Measurements from ENCODE around the gene RHBDL1. TPM values are rescaled to one million over a fixed set of nuclear protein-coding genes. Genes with fewer than 3 reads are reported as not detected.

RHBDL1 gene
- total RNA-seq, 1 experiment from 2014 or later: 1.5 TPM

- intact Hi-C loops (cut with micrococcal nuclease; ENCODE audit: unreplicated experiment): no loop called here
- H3K9me3 ChIP-seq (ENCODE audit: low read depth, low read length, poor library complexity, severe bottlenecking): no peaks in the 10 kb centered on the region
- H3K27me3 ChIP-seq (replicated peaks; ENCODE audit: insufficient read depth, low read depth, low read length, poor library complexity): no peaks in the 10 kb centered on the region
- H3K27ac ChIP-seq (ENCODE audit: low read depth, low read length, poor library complexity, severe bottlenecking): peak overlapping the region; percentile 94
- TF ChIP-seq CTCF (conservative IDR thresholded peaks at IDR 0.05; ENCODE audit: low read depth, low read length) (peak; percentile 72), EZH2 (IDR thresholded peaks at IDR 0.05; ENCODE audit: borderline replicate concordance, low read depth, low read length, poor library complexity, severe bottlenecking) (no peak)
- no TSS peak for BruUV-seq (replicated peaks)
- ChIA-PET POLR2A (ENCODE audit: low non-redundant PET) (no interaction called here), CTCF (interaction anchor here (0.7 to 1.0 kb wide), 2 partner anchors 10 to 17 kb away, joined by 3 to 5 read pairs; no protein-coding TSS in a partner anchor)
- DNase-seq (ENCODE audit: low spot score): peak; percentile 55
- no peaks in the 10 kb centered on the region for H3K36me3 ChIP-seq (ENCODE audit: insufficient read depth, low read length, poor library complexity, severe bottlenecking)
- H3K4me1 ChIP-seq (ENCODE audit: insufficient read depth, low read length, poor library complexity, severe bottlenecking): no peaks in the 10 kb centered on the region
- H3K4me3 ChIP-seq (ENCODE audit: low read depth, low read length, poor library complexity, severe bottlenecking): peak overlapping the region; percentile 86
These were observed 27.2 kb upstream of the RHBDL1 start for GRCh38 chr16:648071-648780.

- CTCF ChIA-PET: interaction anchor here (0.7 kb wide), 1 partner anchor 285 kb away, joined by 3 read pairs; no protein-coding TSS in a partner anchor
- Histone ChIP-seq H3K4me3 (ENCODE audit: low read depth, low read length, poor library complexity, severe bottlenecking) (peak within 1 kb of the TSS; percentile 86), H3K27me3 (replicated peaks; ENCODE audit: insufficient read depth, low read depth, low read length, poor library complexity) (no peaks in the 10 kb centered on the region), H3K27ac (ENCODE audit: low read depth, low read length, poor library complexity, severe bottlenecking) (peak within 1 kb of the TSS; percentile 94), H3K9me3 (ENCODE audit: low read depth, low read length, poor library complexity, severe bottlenecking) (no peaks in the 10 kb centered on the region), H3K36me3 (ENCODE audit: insufficient read depth, low read length, poor library complexity, severe bottlenecking) (no peaks in the 10 kb centered on the region), H3K4me1 (ENCODE audit: insufficient read depth, low read length, poor library complexity, severe bottlenecking) (no peaks in the 10 kb centered on the region)
- DNase-seq (ENCODE audit: low spot score): peak; percentile 96
- POLR2A ChIA-PET (ENCODE audit: low non-redundant PET): no interaction called here
- intact Hi-C loops (cut with micrococcal nuclease; ENCODE audit: unreplicated experiment): no loop called here
- TSS peak; percentile 67 for BruUV-seq (replicated peaks)
- no peak for TF ChIP-seq CTCF (conservative IDR thresholded peaks at IDR 0.05; ENCODE audit: low read depth, low read length)
- no peak for TF ChIP-seq EZH2 (IDR thresholded peaks at IDR 0.05; ENCODE audit: borderline replicate concordance, low read depth, low read length, poor library complexity, severe bottlenecking)
These were observed 26.5 kb upstream of the RHBDL1 start, which contains the start of gene WDR90 for GRCh38 chr16:648781-649589. Gene WDR90, plus strand, starts transcription at chr16:649365. Its CDS starts 52 bp downstream, at chr16:649417.

- H3K36me3 ChIP-seq (ENCODE audit: insufficient read depth, low read length, poor library complexity, severe bottlenecking): no peaks in the 10 kb centered on the region
- TF ChIP-seq EZH2 (IDR thresholded peaks at IDR 0.05; ENCODE audit: borderline replicate concordance, low read depth, low read length, poor library complexity, severe bottlenecking): no peak
- no peak for TF ChIP-seq CTCF (conservative IDR thresholded peaks at IDR 0.05; ENCODE audit: low read depth, low read length)
- ChIA-PET CTCF (no interaction called here), POLR2A (ENCODE audit: low non-redundant PET) (no interaction called here)
- H3K4me1 ChIP-seq (ENCODE audit: insufficient read depth, low read length, poor library complexity, severe bottlenecking): no peaks in the 10 kb centered on the region
- intact Hi-C loops (cut with micrococcal nuclease; ENCODE audit: unreplicated experiment): no loop called here
- H3K4me3 ChIP-seq (ENCODE audit: low read depth, low read length, poor library complexity, severe bottlenecking): peak overlapping the region; percentile 86
- no peaks in the 10 kb centered on the region for H3K27me3 ChIP-seq (replicated peaks; ENCODE audit: insufficient read depth, low read depth, low read length, poor library complexity)
- H3K27ac ChIP-seq (ENCODE audit: low read depth, low read length, poor library complexity, severe bottlenecking): peak overlapping the region; percentile 94
- H3K9me3 ChIP-seq (ENCODE audit: low read depth, low read length, poor library complexity, severe bottlenecking): no peaks in the 10 kb centered on the region
- DNase-seq (ENCODE audit: low spot score): no peak
- BruUV-seq (replicated peaks): no TSS peak
These were observed 25.8 kb upstream of the RHBDL1 start for GRCh38 chr16:649631-650030.
